ENCODE data around the gene TSSK2.
"Not testable (repeated sequence)": the region's sequence is repeated elsewhere in the genome, so short reads cannot be mapped to it uniquely, and the experiment has no call there.

The TSSK2 gene

GRCh38 chr22:19142394-19142793 is 11.3 kb downstream of the TSSK2 start:
- no peak for DNase-seq (ENCODE audit: low spot score)

- no peak for DNase-seq (ENCODE audit: low spot score)
These were observed 12.1 kb downstream of the TSSK2 start for GRCh38 chr22:19143212-19143611.

DNA sequence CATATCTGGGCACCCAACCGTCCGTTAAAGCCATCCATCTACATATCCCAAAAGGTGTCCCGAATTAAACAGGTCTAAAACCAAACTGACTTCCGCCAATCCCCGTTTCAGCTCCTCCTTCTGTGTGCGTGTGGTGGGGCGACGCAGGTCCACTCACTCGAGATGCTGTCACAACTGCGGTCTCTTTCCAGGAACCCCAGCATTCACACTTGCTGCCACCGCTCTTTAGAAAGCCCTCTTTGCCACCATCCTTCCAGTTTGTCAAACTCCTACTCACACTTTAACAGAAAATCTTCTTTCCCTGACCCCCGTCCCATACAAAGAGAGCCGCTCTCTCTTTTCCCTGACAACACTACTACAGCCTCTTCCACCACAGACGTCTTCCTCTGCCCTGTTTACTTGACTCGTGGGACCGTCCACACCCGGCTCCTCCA is 12.9 kb downstream of the TSSK2 start:
- DNase-seq (ENCODE audit: low spot score): no peak

GRCh38 chr22:19146215-19146968 is 15.3 kb downstream of the TSSK2 start:
- no peak for DNase-seq (ENCODE audit: low spot score)

DNA sequence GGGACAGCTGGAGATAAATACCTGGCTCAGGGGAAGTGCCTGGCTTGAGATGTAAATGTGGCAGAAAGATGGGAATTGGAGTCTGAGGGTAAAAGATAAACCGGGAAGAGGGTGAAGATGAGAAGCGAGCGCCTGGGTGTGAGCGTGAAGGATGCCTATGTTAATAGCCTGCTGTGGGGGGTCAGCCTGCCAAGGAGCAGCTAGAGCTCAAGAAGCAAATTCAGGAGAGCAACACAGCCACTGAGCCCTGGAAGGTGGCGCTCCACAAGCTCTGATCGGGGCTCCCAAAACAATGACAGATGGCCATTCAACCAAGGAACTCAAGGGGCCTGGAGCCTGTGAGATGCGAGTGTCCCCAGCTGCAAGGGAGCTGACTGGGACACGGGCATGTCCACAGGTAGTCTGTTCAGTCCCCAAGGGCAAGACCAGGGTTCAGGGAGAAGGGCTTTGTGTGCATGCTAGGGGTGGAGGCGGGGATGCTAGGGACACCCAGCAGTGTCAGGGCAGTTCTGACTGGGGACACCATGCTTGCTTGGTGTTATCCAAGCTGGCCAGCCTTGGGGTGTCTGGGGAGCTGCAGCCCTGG is 16.2 kb downstream of the TSSK2 start:
- no peak for DNase-seq (ENCODE audit: low spot score)

GRCh38 chr22:19148417-19149046 is 17.4 kb downstream of the TSSK2 start:
- no peak for DNase-seq (ENCODE audit: low spot score)

- no peak for DNase-seq (ENCODE audit: low spot score)
These were observed 18.2 kb downstream of the TSSK2 start for GRCh38 chr22:19149047-19149883.

DNA sequence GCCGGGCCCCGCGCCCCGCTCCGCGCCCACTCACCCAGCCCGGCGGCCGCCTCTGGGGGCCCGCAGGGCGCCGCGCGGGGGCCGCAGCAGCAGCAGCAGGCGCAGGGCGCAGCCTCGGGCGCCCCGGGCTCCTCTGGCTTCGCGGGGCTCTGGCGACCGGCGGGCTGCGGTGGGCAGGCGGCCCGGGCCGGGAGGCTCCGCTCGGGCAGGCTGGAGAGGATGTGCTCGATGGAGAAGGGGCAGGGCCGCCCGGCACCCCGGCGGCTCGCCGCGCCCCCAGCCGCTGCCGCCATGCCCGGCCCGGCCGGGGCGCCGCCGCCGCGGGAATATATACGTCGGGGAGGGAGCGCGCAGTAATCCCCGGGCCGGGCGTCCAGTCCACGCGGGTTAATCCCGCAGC is 18.9 kb downstream of the TSSK2 start, which contains the start of gene GSC2:
Gene GSC2 (minus strand): TSS at position 302 of the 400 bp plus-strand sequence. CDS start 9 bp downstream, at position 293.
- no peak for DNase-seq (ENCODE audit: low spot score)

DNA sequence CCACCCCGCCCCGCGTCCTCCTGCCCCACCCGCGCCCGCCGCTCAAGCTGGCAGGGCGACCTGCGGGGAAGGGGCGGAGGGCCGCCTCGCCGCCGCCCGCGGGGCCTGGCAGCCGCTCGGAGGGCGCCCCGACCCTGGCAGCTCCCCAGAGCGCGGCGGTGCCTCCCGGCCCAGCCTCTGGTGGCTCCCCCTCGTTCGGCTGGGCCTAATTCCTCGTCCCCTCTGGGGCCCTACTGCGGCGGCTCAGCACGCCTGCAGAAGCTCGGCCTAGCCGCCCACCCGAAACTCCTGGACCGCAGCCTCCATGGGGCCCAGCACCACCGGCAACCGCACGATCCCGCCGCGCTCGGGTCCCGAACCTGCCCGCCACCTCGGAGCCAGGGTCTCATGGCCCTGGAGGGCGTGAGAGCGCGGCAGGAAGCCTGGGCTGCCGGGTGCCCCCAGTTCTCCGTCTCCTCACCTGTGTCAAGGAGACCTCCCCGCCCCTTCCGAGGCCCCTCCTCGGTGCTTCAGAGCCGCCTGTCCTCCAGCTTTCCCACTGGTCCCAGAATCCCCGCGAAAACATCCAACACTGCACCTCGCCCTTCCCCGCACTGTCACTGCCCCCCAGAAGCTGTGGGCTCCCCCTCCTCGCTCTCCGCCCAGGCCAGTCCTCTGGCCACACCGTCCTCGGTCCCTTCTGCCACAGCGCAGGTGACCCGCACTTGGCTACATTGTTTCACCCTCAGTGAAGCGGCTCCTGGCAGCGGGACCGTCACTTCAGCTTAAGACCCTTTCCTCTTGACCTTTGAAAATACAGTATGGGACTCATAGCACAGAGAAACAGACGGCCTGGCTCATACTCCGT is 19.6 kb downstream of the TSSK2 start:
- DNase-seq (ENCODE audit: low spot score): no peak

DNA sequence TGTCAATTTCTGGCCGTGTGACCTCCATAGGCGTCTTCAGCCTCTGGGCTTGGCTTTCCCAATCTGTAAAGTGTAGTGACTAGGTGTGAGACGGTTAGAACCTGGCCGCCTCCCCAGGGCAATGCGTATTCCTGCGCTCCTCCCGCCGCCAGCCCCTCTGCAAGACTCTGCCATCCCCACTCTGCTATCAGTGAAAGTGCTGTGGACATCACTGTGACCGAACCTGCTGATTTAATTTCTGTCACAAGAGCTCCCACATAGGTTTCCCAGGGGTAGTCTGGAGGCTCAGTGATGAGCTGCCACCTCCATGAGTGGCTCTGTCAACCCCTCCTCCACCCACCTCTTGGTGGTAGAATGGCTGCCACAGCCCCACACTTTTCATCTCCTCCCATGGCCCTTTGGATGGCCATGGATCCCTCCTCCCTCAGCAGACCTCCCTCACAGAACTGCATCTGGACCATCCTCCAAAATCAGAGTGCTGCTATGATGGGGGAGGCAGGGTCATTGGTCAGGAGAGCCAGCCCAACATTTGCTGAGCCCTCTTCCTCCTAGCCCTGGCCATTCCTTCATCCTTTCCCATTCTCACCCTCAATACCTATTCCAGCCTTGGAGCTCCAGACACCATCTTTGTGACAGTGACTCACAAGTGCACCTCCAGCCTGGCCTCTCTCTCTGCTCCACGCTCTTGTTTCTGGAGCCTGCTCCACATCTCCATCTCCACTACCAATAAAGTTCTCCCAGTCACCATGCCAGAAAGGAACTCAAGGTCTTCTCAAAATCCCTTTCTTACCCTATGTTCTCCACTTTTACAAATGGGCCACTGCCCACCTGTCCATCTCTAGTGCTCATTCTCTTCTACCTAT is 20.5 kb downstream of the TSSK2 start:
- DNase-seq (ENCODE audit: low spot score): no peak

DNA sequence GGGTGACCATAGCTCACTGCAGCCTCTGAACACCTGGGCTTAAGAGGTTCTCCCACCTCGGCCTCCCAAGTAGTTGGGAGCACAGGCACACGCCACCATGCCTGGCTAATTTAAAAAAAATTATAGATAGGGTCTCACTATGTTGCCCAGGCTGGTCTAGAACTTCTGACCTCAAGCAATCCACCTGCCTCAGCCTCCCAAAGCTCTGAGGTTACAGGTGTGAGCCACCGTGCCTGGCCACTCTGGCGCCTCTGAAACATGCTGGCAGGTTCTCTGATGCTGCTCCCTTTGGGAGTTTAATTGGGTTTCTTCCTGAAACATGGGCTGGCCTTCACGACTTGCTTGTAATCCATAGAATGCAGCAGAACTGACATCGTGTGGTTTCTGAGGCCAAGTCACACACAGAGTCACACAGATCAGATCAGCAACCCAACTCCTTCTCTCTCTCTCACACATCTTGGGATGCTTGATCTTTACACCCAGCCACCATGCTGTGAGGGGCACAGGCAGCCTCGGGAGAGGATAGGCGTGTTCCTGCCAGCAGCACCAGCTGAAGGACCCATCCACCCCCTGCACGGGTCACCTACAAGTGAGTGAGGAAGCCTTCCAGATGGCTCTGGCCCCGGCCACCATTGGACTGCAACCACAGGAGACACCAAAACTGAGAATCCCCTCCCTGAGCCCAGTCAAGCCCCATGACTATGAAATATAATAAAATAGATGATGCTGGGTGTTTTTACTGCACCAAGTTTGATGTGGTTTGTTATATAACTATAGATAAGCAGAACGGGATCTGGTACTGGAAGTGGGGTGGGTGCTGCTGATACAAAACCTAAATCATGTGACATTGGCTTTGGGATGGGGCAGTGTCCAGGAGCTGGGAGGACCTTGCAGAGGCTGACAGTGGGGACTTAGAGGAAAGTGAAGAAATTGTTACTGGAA is 22.1 kb downstream of the TSSK2 start:
- DNase-seq (ENCODE audit: low spot score): no peak

DNA sequence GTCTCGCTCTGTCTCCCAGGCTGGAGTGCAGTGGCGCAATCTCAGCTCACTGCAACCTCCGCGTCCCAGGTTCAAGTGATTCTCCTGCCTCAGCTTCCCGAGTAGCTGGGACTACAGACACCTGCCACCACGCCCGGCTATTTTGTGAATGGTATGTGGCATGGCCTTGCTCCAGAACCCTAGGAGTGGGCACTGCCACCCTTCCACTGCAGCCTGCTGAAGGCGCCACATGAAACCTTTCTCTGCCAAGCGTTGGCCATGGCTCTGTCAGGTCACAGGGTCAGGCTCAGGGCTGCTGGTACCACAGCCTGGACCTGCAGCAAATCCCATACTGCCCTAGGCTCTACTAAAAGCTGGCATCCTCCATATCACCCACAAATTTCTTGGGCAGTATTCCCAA is 25.0 kb downstream of the TSSK2 start:
- not testable (repeated sequence) for DNase-seq (ENCODE audit: low spot score)

DNA sequence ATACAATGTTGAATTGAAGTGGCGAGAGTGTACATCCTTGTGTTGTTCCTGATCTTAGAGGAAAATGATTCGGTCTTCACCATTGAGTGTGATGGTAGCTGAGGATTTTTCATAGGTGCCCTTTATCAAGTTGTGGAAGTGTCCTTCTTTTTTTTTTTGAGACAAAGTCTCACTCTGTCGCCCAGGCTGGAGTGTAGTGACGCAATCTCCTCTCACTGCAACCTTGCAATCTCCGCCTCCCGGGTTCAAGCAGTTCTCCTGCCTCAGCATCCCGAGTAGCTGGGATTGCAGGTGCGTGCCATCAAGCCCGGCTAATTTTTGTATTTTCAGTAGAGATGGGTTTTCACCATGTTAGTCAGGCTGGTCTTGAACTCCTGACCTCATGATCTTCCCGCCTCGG is 27.5 kb downstream of the TSSK2 start:
- DNase-seq (ENCODE audit: low spot score): not testable (repeated sequence)

DNA sequence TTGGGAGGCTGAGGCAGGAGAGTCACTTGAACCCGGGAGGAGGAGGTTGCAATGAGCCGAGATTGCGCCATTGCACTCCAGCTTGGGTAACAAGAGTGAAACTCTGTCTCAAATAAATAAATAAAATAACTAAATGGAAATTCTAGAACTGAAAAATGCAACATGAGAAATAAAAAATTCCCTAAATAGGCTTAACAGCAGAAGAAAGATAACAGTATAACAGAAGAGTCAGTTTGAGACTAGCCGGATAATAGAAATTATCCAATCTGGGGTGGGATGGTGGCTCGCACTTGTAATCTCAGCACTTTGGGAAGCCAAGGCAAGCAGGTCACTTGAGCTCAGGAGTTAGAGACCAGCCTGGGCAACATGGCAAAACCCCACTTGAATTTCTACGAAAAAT is 33.3 kb downstream of the TSSK2 start:
- DNase-seq (ENCODE audit: low spot score): no peak

- no peak for DNase-seq (ENCODE audit: low spot score)
These were observed 35.3 kb downstream of the TSSK2 start for GRCh38 chr22:19166421-19166820.

GRCh38 chr22:19167106-19167869 is 36.2 kb downstream of the TSSK2 start:
- DNase-seq (ENCODE audit: low spot score): no peak

DNA sequence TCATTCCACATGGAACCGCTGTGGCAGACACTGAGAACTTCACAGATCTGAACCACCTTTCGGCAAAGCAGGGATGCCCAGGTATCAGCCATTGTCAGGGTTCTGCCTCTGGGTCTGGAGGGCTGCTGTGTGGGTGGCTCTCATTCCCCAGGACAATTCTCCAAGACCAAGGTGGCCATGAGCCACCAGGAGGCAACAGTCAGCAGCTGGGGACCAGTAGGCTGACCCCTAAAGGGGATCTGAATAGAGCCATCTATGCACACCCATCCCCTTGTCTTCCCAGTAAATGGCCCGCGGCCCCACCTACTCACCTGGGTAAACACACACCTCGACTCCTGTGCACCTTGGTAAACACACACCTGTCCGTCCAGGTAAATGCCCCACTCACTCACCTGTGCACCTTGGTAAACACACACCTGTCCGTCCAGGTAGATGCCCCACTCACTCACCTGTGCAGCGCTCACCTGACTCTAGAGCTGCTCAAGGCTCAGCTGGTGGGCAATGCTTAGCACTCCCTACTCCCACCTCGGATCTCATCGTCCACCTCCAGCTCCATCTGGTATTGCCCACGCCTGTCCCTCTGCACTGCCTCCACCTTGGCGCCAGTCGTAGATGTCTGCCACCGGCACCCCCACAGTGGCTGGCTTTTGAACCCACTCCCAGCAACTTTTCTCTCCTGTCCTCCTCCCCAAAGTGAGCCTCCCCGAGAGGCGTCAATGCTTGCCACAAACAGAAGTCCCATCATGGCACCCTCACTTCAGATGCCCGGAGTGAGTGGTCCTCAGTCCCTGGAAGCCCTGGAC is 37.2 kb downstream of the TSSK2 start:
- DNase-seq (ENCODE audit: low spot score): no peak

Measured in SK-N-DZ (cell line).